DLD1 (cell line): ENCODE data around the gene TRAPPC5.

Experiments
- in situ Hi-C: cut with HindIII; loops from 2 replicates; pipeline ENCODE4 v1.10.0; 2017; ENCODE audit warnings: low sequenced_read_pairs

TRAPPC5 gene

GRCh38 chr19:7699003-7699402 lies 18.4 kb downstream of the TRAPPC5 start:
- in situ Hi-C loops, result no loop called here

GRCh38 chr19:7699417-7700401 lies 19.1 kb downstream of the TRAPPC5 start:
- in situ Hi-C loops, result loop anchor here (25.0 kb wide), 1 partner anchor 163 kb away; the partner anchor contains the start of gene PRR36

- in situ Hi-C loops, result loop anchor here (25.0 kb wide), 1 partner anchor 161 kb away; the partner anchor contains the start of gene PRR36
Observed at GRCh38 chr19:7701049-7701653, 20.5 kb downstream of the TRAPPC5 start.

- in situ Hi-C loops, result loop anchor here (25.0 kb wide), 1 partner anchor 160 kb away; the partner anchor contains the start of gene PRR36
Observed at GRCh38 chr19:7701654-7702457, 21.2 kb downstream of the TRAPPC5 start, which contains the start of gene FCER2. Gene FCER2, minus strand, starts transcription at chr19:7702131. Its CDS starts 2,371 bp downstream, at chr19:7699760.

GRCh38 chr19:7703332-7703731 lies 22.7 kb downstream of the TRAPPC5 start:
- in situ Hi-C loops, result loop anchor here (25.0 kb wide), 1 partner anchor 159 kb away; the partner anchor contains the start of gene PRR36

- in situ Hi-C loops, result loop anchor here (25.0 kb wide), 1 partner anchor 158 kb away; the partner anchor contains the start of gene PRR36
Observed at GRCh38 chr19:7704280-7705060, 23.8 kb downstream of the TRAPPC5 start.

GRCh38 chr19:7705387-7706187 lies 25.0 kb downstream of the TRAPPC5 start:
- in situ Hi-C loops, result loop anchor here (25.0 kb wide), 1 partner anchor 157 kb away; the partner anchor contains the start of gene PRR36

- in situ Hi-C loops, result loop anchor here (25.0 kb wide), 1 partner anchor 156 kb away; the partner anchor contains the start of gene PRR36
Observed at GRCh38 chr19:7706188-7706954, 25.7 kb downstream of the TRAPPC5 start.

- in situ Hi-C loops, result loop anchor here (25.0 kb wide), 1 partner anchor 155 kb away; the partner anchor contains the start of gene PRR36
Observed at GRCh38 chr19:7706955-7707456, 26.4 kb downstream of the TRAPPC5 start.

GRCh38 chr19:7709932-7710460 lies 29.4 kb downstream of the TRAPPC5 start:
- in situ Hi-C loops, result loop anchor here (25.0 kb wide), 1 partner anchor 152 kb away; the partner anchor contains the start of gene PRR36

- in situ Hi-C loops, result loop anchor here (25.0 kb wide), 1 partner anchor 152 kb away; the partner anchor contains the start of gene PRR36
Observed at GRCh38 chr19:7710616-7711015, 30.0 kb downstream of the TRAPPC5 start.

- in situ Hi-C loops, result loop anchor here (25.0 kb wide), 1 partner anchor 147 kb away; the partner anchor contains the start of gene PRR36
Observed at GRCh38 chr19:7715671-7716070, 35.0 kb downstream of the TRAPPC5 start.

GRCh38 chr19:7716762-7717161 lies 36.1 kb downstream of the TRAPPC5 start:
- in situ Hi-C loops, result loop anchor here (25.0 kb wide), 1 partner anchor 146 kb away; the partner anchor contains the start of gene PRR36

- in situ Hi-C loops, result loop anchor here (25.0 kb wide), 1 partner anchor 144 kb away; the partner anchor contains the start of gene PRR36
Observed at GRCh38 chr19:7718668-7719067, 38.0 kb downstream of the TRAPPC5 start.

- in situ Hi-C loops, result loop anchor here (25.0 kb wide), 1 partner anchor 142 kb away; the partner anchor contains the start of gene PRR36
Observed at GRCh38 chr19:7720351-7720750, 39.7 kb downstream of the TRAPPC5 start.

- in situ Hi-C loops, result loop anchor here (25.0 kb wide), 1 partner anchor 140 kb away; the partner anchor contains the start of gene PRR36
Observed at GRCh38 chr19:7722231-7722651, 41.6 kb downstream of the TRAPPC5 start.

GRCh38 chr19:7725791-7726190 lies 45.2 kb downstream of the TRAPPC5 start:
- in situ Hi-C loops, result no loop called here
